ENCODE data around the gene PTP4A1.

DNA sequence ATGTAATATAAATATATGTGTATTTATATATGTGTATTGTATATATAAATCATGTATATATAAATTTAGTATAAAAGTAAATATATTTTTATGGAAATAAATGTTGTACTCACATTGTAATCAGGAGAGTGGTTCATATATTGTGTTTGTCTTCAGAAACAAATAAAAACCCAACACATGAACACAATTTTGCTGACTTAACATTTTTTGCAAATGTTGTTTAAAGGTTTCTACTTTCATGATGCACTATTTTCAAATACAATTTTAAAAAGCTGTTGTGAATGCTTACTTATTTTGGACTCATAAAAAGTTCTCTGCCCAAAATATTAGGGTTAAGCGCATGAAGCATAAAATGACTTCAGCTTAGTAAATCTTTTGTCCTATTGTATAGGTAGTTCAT is 39.3 kb downstream of the PTP4A1 start:
- TF ChIP-seq CTCF (IDR thresholded peaks at IDR 0.05; ENCODE audit: low read depth, low read length, poor library complexity, severe bottlenecking) (no peak), EZH2phosphoT487 (IDR thresholded peaks at IDR 0.05; ENCODE audit: borderline replicate concordance, low read length) (no peak)
